ENCODE data around the gene TNS4.

GRCh38 chr17:40491486-40491885 is 9.9 kb downstream of the TNS4 start:
- TF ChIP-seq FOXM1 (IDR thresholded peaks at IDR 0.05; ENCODE audit: borderline replicate concordance, low read depth) (no peak), USF1 (IDR thresholded peaks at IDR 0.05) (no peak), RAD21 (IDR thresholded peaks at IDR 0.05; ENCODE audit: low read depth) (no peak), MAX (IDR thresholded peaks at IDR 0.05) (no peak), REST (IDR thresholded peaks at IDR 0.05; ENCODE audit: low read depth) (no peak)
